ENCODE data around the gene ZRANB2.

Gene ZRANB2

GRCh38 chr1:71068325-71069240 is 12.3 kb downstream of the ZRANB2 start:
- DNase-seq: no peak

DNA sequence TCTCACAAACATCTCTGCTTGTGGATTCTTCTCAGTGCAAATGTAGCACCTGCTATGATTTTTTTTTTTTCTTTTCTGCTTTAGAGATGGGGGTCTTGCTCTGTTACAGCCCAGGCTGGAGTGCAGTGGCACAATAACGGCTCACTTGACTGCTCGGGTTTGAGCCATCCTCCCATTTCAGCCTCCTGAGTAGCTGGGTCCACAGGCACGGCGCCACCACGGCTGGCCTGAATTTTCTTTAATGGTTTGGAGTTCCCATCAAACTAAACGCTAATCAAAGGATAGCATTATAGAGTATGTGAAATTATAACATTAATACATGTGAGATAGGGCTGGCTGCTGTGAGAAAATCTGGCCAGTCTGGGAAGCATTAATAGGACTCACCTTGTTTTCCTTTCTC is 26.0 kb downstream of the ZRANB2 start:
- DNase-seq: no peak

- DNase-seq: no peak
Measured at GRCh38 chr1:71054281-71054731, 26.5 kb downstream of the ZRANB2 start.

DNA sequence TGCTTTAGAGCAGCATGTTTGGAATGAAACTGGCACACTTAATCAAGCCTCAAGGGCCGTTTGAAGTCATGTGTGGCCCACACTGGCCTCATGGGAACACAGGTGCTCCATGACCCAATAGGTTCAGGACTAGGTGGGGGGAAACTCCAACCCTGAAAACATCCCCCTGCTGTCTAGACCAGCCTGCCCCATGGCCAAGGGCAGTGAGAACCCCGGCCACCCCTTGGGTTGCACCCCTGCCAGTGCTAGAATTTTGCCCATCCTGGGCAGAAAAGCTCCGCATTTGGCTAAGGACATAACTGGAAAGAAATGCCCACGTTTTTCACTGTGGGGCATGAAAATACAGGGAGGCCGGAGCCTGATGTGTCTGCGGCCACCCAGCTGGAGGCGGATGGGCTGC is 27.1 kb downstream of the ZRANB2 start:
- peak; percentile 24 for DNase-seq

GRCh38 chr1:71053146-71053545 is 27.7 kb downstream of the ZRANB2 start:
- DNase-seq: no peak

DNA sequence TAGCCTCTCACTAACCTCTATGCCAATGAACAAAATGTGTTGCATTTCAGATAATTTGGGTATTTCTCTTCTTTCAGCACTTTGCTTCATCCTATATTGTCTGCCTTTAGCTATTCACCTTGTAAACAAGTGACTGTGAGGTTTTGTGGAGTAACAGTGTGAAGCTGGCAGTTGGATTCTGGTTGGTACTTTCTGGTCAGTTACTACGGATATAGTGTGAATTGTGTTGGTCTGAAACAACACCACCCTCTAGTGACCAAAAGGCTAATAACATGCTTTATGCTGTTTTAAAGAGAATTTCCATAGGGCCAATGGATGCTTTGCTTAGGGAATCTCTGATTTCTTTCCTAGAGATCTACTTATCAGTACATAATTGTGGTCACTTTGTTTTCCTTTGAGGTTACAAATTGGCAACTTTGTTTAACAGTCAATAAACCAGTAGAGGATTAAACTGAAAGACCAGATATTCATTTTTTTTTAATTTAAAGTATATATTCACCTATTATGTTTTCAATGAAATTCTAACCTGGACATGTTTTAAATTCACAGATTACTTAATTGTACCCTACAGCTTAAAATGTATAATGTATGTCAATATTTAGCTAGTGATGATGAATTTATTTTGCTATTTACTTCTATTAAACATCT is 30.8 kb downstream of the ZRANB2 start:
- peak; percentile 31 for DNase-seq

DNA sequence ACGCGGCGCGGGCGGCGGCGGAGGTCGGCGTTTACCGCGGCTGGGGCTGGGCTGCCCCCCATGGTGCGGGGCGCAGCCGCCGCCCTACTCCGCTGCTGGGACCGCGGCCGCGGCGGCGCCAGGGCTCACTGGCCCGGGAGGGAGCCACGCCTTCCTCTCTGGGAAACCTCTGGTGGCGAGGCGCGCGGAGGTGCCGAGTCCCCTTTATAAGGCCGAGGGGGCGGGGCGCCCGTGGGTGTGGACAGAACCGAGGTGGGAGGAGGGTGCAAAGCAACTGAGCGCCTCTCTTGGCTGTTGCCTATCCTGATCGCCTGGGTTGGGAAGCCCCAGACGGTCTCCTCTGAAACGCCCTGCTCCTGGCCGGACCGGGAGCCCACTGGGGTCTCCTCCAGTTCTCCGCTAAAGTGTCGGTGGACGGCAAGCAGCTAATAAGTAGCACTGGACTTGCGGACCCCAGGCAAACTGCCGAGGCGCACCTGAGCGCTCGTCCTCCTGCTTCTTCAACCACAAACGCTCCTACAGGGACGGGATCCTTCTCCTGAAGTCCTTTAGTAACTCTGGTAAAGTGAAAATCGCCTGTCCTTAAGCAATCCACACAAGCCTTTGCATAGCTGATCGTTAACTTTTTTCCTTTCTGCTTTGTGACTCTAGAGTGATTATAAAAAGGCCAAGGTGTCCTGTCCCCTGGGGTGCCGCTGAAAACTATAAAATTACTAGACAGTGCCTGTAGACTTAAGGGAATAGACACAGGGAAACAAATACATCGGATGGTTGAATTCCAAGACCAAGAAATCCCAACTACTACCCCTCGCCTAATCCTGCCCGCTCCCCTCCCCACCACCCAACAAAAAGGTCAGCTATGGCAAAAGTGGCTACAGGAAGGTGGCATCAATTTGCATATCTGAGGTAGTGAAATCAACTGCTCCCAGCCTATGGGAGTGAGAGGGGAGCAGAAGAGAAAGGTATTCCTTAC is 32.9 kb downstream of the ZRANB2 start, which contains the start of gene PTGER3:
PTGER3 (minus strand) TSS at position 182 of the 973 bp plus-strand sequence. CDS start 239 bp downstream, outside the sequence.
- DNase-seq: peak; percentile 26

DNA sequence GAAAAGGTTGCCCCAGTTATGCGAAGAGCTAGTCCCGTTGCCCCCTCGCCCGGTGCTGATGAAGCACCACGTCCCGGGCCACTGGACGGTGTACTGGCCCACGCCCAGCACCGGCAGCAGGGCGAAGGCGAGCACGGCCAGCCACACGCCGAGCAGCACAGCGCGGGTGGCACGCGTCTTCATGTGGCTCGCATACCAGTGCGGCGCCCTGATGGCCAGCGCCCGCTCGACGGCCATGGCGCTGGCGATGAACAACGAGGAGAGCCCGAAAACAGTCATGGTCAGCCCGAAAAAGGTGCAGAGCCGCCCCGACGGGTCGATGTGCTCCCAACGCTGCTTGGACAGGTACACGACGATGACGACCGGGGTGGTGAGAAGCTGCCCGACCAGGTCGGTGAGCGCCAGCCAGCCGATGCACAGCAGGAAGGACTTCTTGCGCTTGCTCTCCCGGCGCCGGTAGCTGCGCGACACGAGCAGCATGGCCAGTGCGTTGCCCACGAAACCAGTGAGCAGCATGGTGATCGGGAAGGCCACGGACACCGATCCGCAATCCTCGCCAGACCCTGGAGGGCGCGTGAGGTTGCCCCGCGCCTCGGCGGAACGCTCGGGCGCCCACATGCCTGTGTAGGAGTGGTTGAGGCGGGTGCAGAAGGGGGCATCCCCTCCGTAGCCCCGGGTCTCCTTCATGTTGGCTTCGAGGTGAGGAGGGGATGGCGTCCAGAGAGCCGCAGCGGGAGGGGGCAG is 33.8 kb downstream of the ZRANB2 start:
- no peak for DNase-seq

DNA sequence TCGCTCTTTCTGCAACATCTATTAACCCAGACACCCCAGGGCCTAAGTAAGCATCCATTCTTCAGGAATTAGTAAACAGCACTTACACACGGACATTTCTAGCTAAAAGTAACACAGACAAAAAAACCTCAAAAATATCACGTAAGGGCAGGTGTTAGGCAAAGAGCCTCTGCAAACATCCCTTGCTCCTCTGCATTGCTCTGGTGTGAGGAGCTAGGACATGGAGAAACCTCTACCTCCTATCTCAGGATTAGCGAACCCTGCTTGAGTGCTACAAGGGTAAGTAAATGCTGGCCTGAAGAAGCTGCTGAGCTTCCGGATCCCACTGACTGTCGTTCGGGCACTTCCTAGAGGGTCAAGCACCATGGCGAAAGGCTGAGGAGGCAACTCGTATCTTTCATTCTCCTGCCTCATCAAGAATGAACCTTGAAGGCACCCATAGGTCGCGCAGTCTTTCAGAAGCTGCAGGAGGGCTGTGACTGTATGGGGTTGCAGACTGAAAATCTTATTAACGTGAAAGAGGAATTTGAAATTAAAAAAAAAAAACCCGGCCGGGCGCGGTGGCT is 35.3 kb downstream of the ZRANB2 start:
- DNase-seq: no peak

DNA sequence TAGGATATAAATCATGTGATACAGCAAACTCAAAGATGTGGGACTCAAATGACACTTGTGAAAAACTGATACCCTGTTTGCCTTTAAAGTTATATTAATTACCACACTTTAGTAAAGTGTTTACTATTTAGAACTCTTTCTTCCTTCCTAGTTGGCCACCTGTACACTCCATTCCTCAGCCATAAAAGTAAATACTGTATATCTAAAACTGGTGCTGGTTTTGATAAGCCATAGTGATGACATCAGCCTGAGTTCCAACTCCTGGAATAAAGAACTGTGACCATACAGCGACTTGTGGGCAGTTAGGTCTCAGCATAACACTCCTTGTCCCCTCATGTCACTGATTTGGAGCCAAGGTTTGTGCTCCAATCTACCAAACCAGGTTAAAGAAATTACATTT is 36.0 kb downstream of the ZRANB2 start:
- no peak for DNase-seq

DNA sequence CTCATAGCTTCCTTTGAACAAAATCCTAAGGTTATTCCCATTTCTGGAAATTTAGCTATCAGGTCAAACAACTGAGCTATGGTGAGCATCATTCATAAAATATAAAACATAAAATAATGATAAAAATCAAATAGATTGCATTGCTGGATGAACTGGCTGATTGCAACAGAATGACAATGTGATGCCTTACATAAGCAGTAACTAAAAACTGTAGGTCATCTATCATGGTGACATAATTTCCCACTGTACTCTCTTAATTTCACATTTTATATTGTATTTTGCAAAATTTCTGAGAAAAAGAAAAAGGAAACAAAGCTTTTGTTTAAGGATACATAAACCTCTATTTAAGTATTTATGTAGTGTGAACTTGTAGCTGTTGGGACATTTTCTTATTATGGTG is 37.8 kb downstream of the ZRANB2 start:
- DNase-seq: no peak

GRCh38 chr1:71041806-71042205 is 39.0 kb downstream of the ZRANB2 start:
- DNase-seq: no peak

DNA sequence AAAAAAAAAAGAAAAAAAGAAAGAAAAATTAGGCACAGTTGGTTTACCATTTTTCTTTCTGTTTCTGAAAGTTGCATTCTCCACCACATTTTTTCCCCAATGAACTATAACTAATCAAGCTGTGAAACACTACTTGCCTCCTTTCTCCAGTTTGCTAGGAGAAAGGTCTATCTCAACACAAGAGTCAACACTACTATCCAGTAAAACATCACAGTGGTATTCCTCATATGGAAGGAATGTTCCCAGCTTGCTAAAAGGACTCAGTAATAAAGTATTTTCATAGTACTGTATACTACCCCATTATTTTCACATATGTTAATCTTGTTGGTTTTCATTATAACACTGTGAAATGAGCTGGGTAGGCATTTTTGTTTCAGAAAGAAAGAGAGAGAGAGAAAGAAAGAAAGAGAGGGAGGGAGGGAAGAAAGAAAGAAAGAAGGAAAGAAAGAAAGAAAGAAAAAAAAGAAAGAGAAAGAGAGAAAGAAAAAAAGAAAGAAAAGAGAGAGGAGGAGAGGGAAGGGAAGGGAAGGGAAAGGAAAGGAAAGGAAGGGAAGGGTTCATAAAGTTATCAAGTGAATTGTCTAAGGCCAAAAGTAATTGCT is 41.1 kb downstream of the ZRANB2 start:
- DNase-seq: no peak

DNA sequence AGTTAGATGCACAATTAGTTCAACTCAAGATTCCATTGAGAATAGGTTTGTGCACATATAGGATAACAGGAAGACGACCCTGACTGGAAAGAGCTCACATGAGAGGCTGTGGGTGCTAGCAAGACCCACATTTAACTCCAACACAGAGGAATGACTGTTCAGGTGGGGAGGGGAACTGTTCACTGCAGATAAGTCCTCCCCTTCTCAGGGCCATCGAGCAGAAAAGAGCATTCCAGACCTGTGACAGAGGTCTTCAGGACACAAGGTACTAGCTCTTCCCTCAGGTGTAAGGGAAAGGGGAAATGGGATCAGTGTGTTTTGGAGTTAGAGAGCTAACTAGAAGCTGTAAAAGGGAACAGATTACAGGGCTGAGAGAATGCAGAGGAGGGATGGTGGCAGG is 41.9 kb downstream of the ZRANB2 start:
- no peak for DNase-seq

GRCh38 chr1:71037829-71038620 is 42.8 kb downstream of the ZRANB2 start:
- DNase-seq: no peak

GRCh38 chr1:71037066-71037465 is 43.8 kb downstream of the ZRANB2 start:
- DNase-seq: no peak

GRCh38 chr1:71033136-71033535 is 47.7 kb downstream of the ZRANB2 start:
- no peak for DNase-seq

DNA sequence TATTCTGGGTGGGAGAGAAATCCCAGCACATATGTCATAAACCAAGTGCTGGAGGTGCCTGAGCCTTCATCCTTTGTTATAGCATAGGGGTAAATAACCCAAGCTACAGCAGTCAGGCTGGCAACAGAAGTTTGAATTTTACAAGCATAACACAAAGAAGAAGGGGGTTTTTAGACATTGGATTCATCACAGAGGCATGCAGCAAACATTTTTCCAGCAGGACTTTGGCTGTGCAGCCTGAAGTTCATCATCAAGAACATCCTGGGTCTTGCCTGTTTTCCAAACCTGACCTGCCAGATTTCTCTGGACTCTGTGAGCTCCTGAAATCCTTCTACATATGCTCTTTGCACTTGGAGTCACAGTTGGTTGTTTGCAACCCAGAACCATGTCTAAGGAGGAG is 49.4 kb downstream of the ZRANB2 start:
- no peak for DNase-seq

GRCh38 chr1:71030026-71030425 is 50.8 kb downstream of the ZRANB2 start:
- DNase-seq: no peak

GRCh38 chr1:71028981-71029380 is 51.9 kb downstream of the ZRANB2 start:
- no peak for DNase-seq

DNA sequence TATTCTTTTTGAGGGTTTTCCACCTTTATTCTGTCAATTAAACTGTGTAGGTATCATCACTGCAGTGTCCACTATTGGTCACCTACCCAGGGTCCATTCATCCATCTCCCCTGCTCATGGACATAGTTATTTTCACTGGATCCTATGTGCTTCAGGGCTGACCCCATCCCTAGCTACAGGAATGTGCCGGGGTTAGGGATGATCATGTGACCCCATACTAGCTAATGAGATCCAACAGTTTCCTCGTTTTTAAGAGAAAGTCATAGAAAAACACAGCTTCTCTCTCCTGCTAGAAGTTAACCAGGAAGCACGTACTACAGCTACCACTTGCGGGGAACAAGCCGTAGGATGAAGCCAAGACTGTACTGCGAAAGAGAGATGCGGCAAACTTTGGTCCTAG is 52.8 kb downstream of the ZRANB2 start:
- no peak for DNase-seq

Measured in DMS79 (cell line).